Stimulated activated CD4-positive, alpha-beta T cell treated with anti-CD3 and anti-CD28 coated beads, Interleukin-1b, Interleukin-23, amount 100 ng/mL, for 48 hours (primary cell): ENCODE results near the gene OBSL1.
A peak's percentile ranks its signal among the peaks of the same experiment; 100 is the strongest.

ENCODE experiments used
- DNase-seq: peaks from one replicate; pipeline ENCODE4 v3.0.0-alpha.2; 2020

Gene OBSL1

GRCh38 chr2:219530048-219530963 lies 41.0 kb downstream of the OBSL1 start:
- DNase-seq: peak; percentile 86

GRCh38 chr2:219527472-219527871 lies 43.9 kb downstream of the OBSL1 start:
- DNase-seq: no peak

GRCh38 chr2:219527076-219527394 lies 44.3 kb downstream of the OBSL1 start:
- no peak for DNase-seq

- no peak for DNase-seq
Observed at GRCh38 chr2:219526320-219527075, 44.8 kb downstream of the OBSL1 start.

- no peak for DNase-seq
Observed at GRCh38 chr2:219525533-219526232, 45.7 kb downstream of the OBSL1 start.

GRCh38 chr2:219524817-219525216 lies 46.5 kb downstream of the OBSL1 start:
- no peak for DNase-seq

- no peak for DNase-seq
Observed at GRCh38 chr2:219523031-219523671, 48.2 kb downstream of the OBSL1 start.

GRCh38 chr2:219522111-219523030 lies 49.0 kb downstream of the OBSL1 start:
- DNase-seq: no peak

- DNase-seq: no peak
Observed at GRCh38 chr2:219521066-219521880, 50.1 kb downstream of the OBSL1 start.

- no peak for DNase-seq
Observed at GRCh38 chr2:219520079-219520478, 51.3 kb downstream of the OBSL1 start.

- DNase-seq: no peak
Observed at GRCh38 chr2:219519526-219519916, 51.8 kb downstream of the OBSL1 start.

GRCh38 chr2:219517954-219518778 lies 53.2 kb downstream of the OBSL1 start:
- DNase-seq: no peak

- no peak for DNase-seq
Observed at GRCh38 chr2:219516888-219517287, 54.5 kb downstream of the OBSL1 start.

GRCh38 chr2:219515874-219516629 lies 55.3 kb downstream of the OBSL1 start:
- no peak for DNase-seq

- no peak for DNase-seq
Observed at GRCh38 chr2:219514836-219515235, 56.5 kb downstream of the OBSL1 start.

- no peak for DNase-seq
Observed at GRCh38 chr2:219514196-219514761, 57.1 kb downstream of the OBSL1 start, which contains the start of gene ASIC4. TSS of gene ASIC4 (plus strand) at chr2:219514482. CDS start at chr2:219514725, 243 bp downstream.

- no peak for DNase-seq
Observed at GRCh38 chr2:219513787-219514186, 57.6 kb downstream of the OBSL1 start.

- DNase-seq: no peak
Observed at GRCh38 chr2:219512524-219513216, 58.7 kb downstream of the OBSL1 start.
